Measurements from ENCODE around the gene DGKQ.

Gene DGKQ

GRCh38 chr4:961351-962230 is 11.8 kb downstream of the DGKQ start:
- no peak for DNase-seq

- DNase-seq = no peak
Observed at GRCh38 chr4:960636-961350, 12.6 kb downstream of the DGKQ start.

- DNase-seq = no peak
Observed at GRCh38 chr4:960140-960635, 13.2 kb downstream of the DGKQ start.

DNA sequence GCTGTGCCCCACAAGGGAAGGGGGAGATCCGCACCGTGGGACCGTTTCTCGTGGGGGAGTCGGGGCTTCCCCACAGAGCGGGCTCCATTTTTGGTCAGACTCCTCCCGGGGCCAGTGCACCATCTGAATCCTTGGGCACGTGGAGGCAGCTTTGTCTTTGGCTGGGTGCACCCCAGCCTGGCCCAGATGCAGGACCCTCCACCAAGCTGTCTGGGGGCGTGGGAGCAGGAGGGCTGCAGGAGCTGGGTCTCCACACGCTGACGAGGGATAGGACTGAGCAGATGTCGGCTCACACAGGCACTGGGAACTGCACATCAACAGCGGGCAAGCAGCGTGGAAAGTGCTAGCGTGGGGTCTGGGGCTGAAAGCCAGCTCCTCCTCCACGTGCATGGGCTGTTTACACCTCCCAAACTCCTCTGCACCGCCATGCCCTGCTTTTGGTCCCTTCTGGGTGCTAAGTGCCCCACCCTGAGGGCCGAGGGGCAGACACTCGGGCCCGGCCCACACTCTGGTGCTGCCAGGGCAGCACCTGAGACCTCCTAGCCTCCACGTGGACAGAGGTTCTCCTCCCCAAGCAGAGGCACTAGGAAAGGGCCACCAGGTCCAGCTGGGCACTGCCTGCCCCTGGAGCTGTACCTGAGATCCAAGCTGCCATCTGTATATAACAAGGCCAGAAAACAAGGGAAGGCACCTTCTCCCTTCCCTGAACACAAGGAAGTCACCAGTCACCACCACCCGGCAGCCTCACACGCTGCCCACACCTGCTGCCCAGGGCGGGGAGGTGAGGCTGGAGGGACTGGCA is 13.8 kb downstream of the DGKQ start:
- DNase-seq = no peak

DNA sequence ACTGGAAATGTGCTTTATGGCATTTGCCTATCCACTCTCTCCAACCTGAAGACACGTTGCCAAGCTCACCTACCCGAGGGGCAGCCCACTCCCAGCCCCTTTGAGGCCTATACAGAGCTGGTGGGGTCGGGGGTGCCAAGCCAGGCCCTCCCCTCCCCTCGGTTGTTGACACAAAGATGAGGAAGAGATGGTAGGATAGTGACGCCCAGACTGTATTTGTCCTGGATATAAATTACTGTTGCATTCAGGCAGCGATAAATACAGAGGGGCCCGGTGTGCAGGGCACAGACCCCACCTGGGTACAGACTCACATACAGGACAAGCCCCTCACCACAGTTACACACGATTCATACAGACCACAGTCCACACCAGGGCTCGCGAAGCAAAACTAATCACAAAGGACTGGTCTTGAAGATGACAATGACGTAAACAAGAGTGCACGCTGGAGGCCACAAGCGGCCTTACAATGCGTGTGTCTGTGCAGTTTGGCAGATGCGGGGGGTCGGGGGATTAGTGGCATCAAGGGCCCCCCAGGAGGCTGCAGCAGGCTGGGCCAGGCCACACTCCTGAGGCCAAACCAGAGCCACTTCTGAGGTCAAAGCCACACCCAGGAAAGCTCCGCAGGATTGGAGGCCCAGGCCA is 14.6 kb downstream of the DGKQ start:
- DNase-seq = no peak

DNA sequence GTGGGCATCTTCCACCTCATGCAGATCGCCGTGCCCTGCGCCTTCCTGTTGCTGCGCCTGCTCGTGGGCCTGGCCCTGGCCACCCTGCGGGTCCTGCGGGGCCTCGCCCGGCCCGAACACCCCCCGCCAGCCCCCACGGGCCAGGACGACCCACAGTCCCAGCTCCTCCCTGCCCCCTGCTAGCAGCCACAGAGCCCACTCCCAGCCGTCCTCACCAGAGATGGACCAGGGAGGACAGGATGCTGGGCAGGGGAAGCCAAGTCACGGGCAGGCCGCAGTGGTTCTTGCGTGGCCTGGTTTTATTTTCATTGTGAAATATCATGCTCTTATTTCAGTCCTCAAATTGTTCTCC is 15.1 kb downstream of the DGKQ start:
- no peak for DNase-seq

DNA sequence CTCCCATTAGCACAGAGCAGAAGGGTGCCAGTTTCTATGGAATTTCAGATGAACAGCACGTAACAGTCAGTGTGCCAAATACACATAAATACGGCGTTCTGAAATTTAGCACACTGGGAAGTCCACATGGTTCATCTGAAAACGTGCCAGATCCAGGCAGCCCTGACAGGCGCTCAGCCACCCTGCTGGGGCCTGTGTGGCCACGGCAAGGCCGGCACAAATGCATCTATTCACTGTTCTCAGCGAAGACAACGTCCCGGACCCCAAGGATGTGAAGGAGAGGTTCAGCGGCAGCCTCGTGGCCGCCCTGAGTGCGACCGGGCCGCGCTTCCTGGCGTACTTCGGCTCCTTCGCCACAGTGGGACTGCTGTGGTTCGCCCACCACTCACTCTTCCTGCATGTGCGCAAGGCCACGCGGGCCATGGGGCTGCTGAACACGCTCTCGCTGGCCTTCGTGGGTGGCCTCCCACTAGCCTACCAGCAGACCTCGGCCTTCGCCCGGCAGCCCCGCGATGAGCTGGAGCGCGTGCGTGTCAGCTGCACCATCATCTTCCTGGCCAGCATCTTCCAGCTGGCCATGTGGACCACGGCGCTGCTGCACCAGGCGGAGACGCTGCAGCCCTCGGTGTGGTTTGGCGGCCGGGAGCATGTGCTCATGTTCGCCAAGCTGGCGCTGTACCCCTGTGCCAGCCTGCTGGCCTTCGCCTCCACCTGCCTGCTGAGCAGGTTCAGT is 15.6 kb downstream of the DGKQ start:
- DNase-seq = no peak

DNA sequence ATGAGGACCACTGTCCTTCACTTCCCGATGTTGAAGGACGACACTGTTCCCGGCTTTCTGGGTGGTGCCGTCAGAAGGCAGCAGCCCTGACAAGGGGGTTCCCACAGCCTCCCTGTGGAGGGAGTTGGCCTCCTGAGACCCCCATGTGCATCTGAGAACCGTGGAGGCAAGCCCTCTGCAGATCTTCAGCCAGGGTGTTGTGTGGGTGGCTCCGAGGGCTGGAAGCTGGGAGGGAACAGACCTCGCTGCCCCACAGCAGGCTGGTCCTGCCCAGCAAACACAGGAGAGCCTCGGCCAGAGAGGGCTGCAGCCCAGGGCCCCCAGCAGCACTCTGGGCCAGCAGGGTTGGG is 16.2 kb downstream of the DGKQ start:
- no peak for DNase-seq

DNA sequence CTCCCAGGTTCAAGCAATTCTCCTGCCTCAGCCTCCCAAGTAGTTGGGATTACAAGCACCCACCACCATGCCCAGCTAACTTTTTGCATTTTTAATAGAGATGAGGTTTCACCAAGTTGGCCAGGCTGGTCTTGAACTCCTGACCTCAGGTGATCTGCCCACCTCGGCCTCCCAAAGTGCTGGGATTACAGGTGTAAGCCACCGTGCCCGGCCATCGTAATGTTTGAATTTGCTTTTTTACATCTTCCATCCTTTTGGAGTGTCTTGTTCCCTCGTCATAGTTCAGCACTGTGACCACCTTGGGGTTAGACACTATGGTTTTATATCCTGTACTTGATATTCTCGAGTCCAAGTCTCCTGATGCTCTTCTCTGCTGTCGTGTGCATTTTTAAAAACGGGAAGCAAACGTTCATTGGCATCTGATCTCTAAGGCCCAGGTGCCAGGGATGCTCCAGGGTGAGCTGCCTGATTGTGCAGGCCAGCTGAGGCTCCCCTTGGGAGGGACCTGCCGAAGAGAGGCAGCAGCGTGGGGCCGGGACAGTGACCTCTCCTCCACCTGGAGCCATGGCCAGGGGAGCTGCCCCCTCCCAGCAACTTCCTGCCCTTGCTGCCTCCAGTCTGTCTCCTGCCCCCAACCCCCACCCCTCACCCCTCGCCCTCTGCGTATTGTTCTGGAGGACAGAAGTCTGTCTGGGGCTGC is 16.7 kb downstream of the DGKQ start:
- no peak for DNase-seq

GRCh38 chr4:955931-956381 is 17.4 kb downstream of the DGKQ start:
- peak; percentile 22 for DNase-seq

- DNase-seq = no peak
Observed at GRCh38 chr4:955161-955921, 18.0 kb downstream of the DGKQ start.

DNA sequence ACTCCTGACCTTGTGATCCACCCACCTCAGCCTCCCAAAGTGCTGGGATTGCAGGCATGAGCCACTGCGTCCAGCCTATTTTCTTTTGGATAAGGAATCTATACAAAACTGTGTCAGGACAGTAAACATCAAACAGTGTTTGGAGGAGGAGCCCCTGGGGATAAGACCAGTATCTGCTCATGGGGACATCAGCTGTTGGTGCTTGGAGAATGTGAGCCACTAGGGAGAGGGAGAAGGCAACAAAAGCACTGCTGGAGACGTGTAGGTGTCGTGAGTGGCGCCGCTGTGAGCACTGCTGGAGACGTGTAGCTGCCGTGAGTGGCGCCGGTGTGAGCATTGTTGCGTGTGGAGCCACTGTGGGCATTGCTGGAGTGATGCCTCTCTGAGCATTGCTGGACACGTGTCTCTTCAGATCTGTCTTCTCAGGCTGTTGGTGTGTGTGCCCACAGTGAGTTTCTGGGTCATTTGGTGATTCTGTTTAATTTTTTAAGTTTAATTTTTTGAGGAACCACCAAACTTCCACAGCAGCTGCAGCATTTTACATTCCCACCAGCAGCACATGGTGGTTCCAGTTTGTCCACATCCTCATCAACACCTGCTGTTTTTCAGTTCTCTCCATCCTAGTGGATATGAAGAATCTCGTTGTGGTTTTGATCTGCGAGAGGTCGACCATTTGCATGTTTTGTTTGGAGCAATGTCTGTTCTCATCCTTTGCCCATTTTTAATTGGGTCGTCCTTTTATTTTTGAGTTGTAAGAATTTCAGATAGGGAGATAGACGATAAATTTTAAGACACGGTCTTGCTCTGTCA is 19.0 kb downstream of the DGKQ start:
- DNase-seq = peak; percentile 11

DNA sequence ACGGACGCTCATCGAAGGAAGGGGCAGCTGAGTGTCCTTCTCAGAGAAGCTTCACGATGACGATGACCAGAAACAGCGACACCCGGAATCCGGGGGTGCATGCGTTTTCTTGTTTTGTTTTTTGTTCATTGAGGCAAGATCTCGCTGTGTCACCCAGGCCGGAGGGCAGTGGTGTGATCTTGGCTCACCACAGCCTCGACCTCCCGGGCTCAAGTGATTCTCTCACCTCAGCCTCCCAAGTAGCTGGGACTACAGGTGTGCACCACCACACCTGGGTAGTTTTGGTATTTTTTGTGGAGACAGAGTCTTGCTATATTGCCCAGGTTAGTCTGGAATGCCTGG is 19.8 kb downstream of the DGKQ start:
- peak; percentile 24 for DNase-seq

DNA sequence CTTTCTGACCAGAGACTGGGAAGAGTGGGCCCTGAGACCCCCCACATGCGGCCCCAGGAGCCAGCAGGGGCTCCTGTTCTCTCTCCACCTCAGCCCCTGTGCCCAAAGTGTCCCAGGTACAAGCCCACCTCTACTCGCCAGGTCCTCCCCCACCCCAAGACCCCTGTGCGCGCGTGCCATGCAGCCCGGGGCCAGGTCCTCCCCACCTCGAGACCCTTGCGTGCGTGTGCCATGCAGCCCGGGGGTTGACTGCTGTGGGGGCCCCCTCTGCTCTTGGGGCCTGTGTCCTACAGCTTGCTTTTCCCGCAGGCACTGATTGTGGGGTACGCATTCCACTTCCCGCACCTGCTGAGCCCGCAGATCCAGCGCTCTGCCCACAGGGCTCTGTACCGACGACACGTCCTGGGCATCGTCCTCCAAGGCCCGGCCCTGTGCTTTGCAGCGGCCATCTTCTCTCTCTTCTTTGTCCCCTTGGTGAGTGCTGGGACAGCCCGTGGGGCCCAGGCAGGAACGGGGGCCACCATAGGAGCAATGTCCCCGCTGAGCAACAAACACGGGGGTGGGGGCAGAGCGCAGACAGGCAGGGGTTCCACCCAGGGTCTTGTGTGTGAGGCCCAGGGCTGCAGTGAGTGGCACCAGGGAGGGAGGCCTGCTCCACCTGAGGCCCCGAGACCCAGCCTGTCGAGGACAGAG is 20.3 kb downstream of the DGKQ start:
- DNase-seq = peak; percentile 21

GRCh38 chr4:951594-952468 is 21.5 kb downstream of the DGKQ start:
- peak; percentile 18 for DNase-seq

DNA sequence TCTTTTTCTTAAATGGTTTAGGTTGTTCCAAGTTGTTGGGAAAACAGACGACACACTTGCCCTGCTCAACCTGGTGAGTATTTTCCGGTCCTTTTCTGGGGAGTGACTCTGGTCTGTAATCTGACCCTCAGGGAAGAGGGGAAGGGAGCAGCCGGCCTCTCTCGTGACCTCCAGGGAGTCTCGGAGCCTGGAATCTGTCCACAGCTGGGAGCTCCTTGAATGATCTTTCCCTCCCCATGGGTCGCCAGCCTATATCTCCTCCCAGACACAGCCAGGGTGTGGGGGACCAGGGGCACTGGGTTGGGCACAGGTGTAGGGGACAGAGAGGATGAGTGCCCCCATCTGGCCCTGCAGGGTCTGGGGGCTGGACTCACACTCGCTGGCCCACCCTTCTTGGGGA is 22.2 kb downstream of the DGKQ start:
- no peak for DNase-seq

DNA sequence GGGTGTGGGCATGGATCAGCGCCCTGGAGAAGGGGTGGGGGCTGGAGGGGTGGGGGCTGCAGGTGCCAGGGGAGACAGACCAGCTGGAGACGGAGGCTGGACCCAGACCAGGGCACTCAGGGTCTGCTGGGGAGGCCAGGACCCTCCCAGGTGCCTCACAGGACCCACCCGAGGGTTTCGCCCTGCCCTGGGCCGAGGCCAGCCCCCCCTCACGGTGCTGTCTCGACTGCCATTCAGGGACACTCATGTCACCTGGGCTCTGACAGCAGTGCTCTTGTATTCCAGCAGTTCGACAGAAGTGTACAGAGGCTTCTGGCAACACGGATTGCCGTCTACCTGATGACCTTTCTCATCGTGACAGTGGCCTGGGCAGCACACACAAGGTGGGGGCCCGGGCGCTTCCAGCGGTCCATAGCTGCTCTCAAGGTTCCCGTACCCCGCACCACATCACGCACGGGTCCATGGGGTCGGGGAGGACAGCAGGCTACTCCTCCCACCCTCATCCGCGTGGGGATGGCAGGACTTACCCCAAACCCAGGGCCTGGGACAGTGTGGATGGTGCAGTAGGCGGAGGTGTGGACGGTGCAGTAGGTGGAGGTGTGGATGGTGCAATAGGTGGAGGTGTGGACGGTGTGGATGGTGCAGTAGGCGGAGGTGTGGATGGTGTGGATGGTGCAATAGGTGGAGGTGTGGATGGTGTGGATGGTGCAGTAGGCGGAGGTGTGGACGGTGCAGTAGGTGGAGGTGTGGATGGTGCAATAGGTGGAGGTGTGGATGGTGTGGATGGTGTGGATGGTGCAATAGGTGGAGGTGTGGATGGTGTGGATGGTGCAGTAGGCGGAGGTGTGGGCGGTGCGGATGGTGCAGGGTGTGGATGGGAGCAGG is 23.0 kb downstream of the DGKQ start:
- no peak for DNase-seq
